ENCODE measurements around the gene ATP6V1B1.

The ATP6V1B1 gene

GRCh38 chr2:70981421-70981820 lies 45.7 kb downstream of the ATP6V1B1 start:
- Histone ChIP-seq H3K27me3 (ENCODE audit: low read depth, low read length) (no peaks in the 10 kb centered on the region), H3K4me1 (ENCODE audit: control insufficient read depth in 1 of 2, insufficient read depth in 2 of 2, low read length in 2 of 2) (peaks cover 0 to 9% of the 10 kb centered on the region in 2 donors), H3K4me3 (ENCODE audit: low read depth in 1 of 2, low read length in 2 of 2) (no peak overlapping the region), H3K36me3 (ENCODE audit: control insufficient read depth in 1 of 2, insufficient read depth in 2 of 2, low read length in 2 of 2) (peaks cover 2 to 8% of the 10 kb centered on the region in 2 donors), H3K9me3 (ENCODE audit: control insufficient read depth in 1 of 2, low read length in 2 of 2) (no peaks in the 10 kb centered on the region), H3K27ac (ENCODE audit: low read length) (no peak overlapping the region)

- Histone ChIP-seq H3K4me1 (ENCODE audit: control insufficient read depth in 1 of 2, insufficient read depth in 2 of 2, low read length in 2 of 2) (peaks cover 0 to 9% of the 10 kb centered on the region in 2 donors), H3K27me3 (ENCODE audit: low read depth, low read length) (no peaks in the 10 kb centered on the region), H3K27ac (ENCODE audit: low read length) (no peak overlapping the region), H3K4me3 (ENCODE audit: low read depth in 1 of 2, low read length in 2 of 2) (no peak overlapping the region), H3K36me3 (ENCODE audit: control insufficient read depth in 1 of 2, insufficient read depth in 2 of 2, low read length in 2 of 2) (peaks cover 10 to 15% of the 10 kb centered on the region in 2 donors), H3K9me3 (ENCODE audit: control insufficient read depth in 1 of 2, low read length in 2 of 2) (no peaks in the 10 kb centered on the region)
Measured at GRCh38 chr2:70981866-70982810, 46.4 kb downstream of the ATP6V1B1 start.

GRCh38 chr2:70982971-70983370 lies 47.3 kb downstream of the ATP6V1B1 start:
- peaks cover 13 to 23% of the 10 kb centered on the region in 2 donors for H3K36me3 ChIP-seq (ENCODE audit: control insufficient read depth in 1 of 2, insufficient read depth in 2 of 2, low read length in 2 of 2)
- peaks cover 0 to 4% of the 10 kb centered on the region in 2 donors for H3K4me1 ChIP-seq (ENCODE audit: control insufficient read depth in 1 of 2, insufficient read depth in 2 of 2, low read length in 2 of 2)
- H3K4me3 ChIP-seq (ENCODE audit: low read depth in 1 of 2, low read length in 2 of 2): no peak overlapping the region
- H3K27ac ChIP-seq (ENCODE audit: low read length): no peak overlapping the region
- no peaks in the 10 kb centered on the region for H3K9me3 ChIP-seq (ENCODE audit: control insufficient read depth in 1 of 2, low read length in 2 of 2)
- no peaks in the 10 kb centered on the region for H3K27me3 ChIP-seq (ENCODE audit: low read depth, low read length)

- Histone ChIP-seq H3K36me3 (ENCODE audit: control insufficient read depth in 1 of 2, insufficient read depth in 2 of 2, low read length in 2 of 2) (peaks cover 20 to 30% of the 10 kb centered on the region in 2 donors), H3K9me3 (ENCODE audit: control insufficient read depth in 1 of 2, low read length in 2 of 2) (no peaks in the 10 kb centered on the region), H3K4me3 (ENCODE audit: low read depth in 1 of 2, low read length in 2 of 2) (no peak overlapping the region), H3K27me3 (ENCODE audit: low read depth, low read length) (no peaks in the 10 kb centered on the region), H3K4me1 (ENCODE audit: control insufficient read depth in 1 of 2, insufficient read depth in 2 of 2, low read length in 2 of 2) (no peaks in the 10 kb centered on the region), H3K27ac (ENCODE audit: low read length) (no peak overlapping the region)
Measured at GRCh38 chr2:70983506-70984227, 48.0 kb downstream of the ATP6V1B1 start.

- Histone ChIP-seq H3K27ac (ENCODE audit: low read length) (no peak overlapping the region), H3K9me3 (ENCODE audit: control insufficient read depth in 1 of 2, low read length in 2 of 2) (no peaks in the 10 kb centered on the region), H3K4me3 (ENCODE audit: low read depth in 1 of 2, low read length in 2 of 2) (no peak overlapping the region), H3K36me3 (ENCODE audit: control insufficient read depth in 1 of 2, insufficient read depth in 2 of 2, low read length in 2 of 2) (peaks cover 25 to 35% of the 10 kb centered on the region in 2 donors), H3K27me3 (ENCODE audit: low read depth, low read length) (no peaks in the 10 kb centered on the region), H3K4me1 (ENCODE audit: control insufficient read depth in 1 of 2, insufficient read depth in 2 of 2, low read length in 2 of 2) (no peaks in the 10 kb centered on the region)
Measured at GRCh38 chr2:70984228-70984575, 48.5 kb downstream of the ATP6V1B1 start.

GRCh38 chr2:70984576-70985282 lies 49.0 kb downstream of the ATP6V1B1 start:
- H3K4me1 ChIP-seq (ENCODE audit: control insufficient read depth in 1 of 2, insufficient read depth in 2 of 2, low read length in 2 of 2): no peaks in the 10 kb centered on the region
- H3K27me3 ChIP-seq (ENCODE audit: low read depth, low read length): no peaks in the 10 kb centered on the region
- no peaks in the 10 kb centered on the region for H3K9me3 ChIP-seq (ENCODE audit: control insufficient read depth in 1 of 2, low read length in 2 of 2)
- no peak overlapping the region for H3K4me3 ChIP-seq (ENCODE audit: low read depth in 1 of 2, low read length in 2 of 2)
- H3K27ac ChIP-seq (ENCODE audit: low read length): no peak overlapping the region
- H3K36me3 ChIP-seq (ENCODE audit: control insufficient read depth in 1 of 2, insufficient read depth in 2 of 2, low read length in 2 of 2): peaks cover 31 to 40% of the 10 kb centered on the region in 2 donors

- Histone ChIP-seq H3K4me1 (ENCODE audit: control insufficient read depth in 1 of 2, insufficient read depth in 2 of 2, low read length in 2 of 2) (no peaks in the 10 kb centered on the region), H3K9me3 (ENCODE audit: control insufficient read depth in 1 of 2, low read length in 2 of 2) (no peaks in the 10 kb centered on the region), H3K27me3 (ENCODE audit: low read depth, low read length) (no peaks in the 10 kb centered on the region), H3K4me3 (ENCODE audit: low read depth in 1 of 2, low read length in 2 of 2) (no peak overlapping the region), H3K27ac (ENCODE audit: low read length) (no peak overlapping the region), H3K36me3 (ENCODE audit: control insufficient read depth in 1 of 2, insufficient read depth in 2 of 2, low read length in 2 of 2) (peaks cover 34 to 46% of the 10 kb centered on the region in 2 donors)
Measured at GRCh38 chr2:70985283-70985688, 49.6 kb downstream of the ATP6V1B1 start.

GRCh38 chr2:70985956-70986355 lies 50.3 kb downstream of the ATP6V1B1 start:
- Histone ChIP-seq H3K9me3 (ENCODE audit: control insufficient read depth in 1 of 2, low read length in 2 of 2) (no peaks in the 10 kb centered on the region), H3K27me3 (ENCODE audit: low read depth, low read length) (no peaks in the 10 kb centered on the region), H3K4me1 (ENCODE audit: control insufficient read depth in 1 of 2, insufficient read depth in 2 of 2, low read length in 2 of 2) (no peaks in the 10 kb centered on the region), H3K4me3 (ENCODE audit: low read depth in 1 of 2, low read length in 2 of 2) (no peak overlapping the region), H3K27ac (ENCODE audit: low read length) (no peak overlapping the region), H3K36me3 (ENCODE audit: control insufficient read depth in 1 of 2, insufficient read depth in 2 of 2, low read length in 2 of 2) (peaks cover 40 to 52% of the 10 kb centered on the region in 2 donors)

GRCh38 chr2:70986499-70987189 lies 50.9 kb downstream of the ATP6V1B1 start:
- H3K27ac ChIP-seq (ENCODE audit: low read length): no peak overlapping the region
- peaks cover 47 to 59% of the 10 kb centered on the region in 2 donors for H3K36me3 ChIP-seq (ENCODE audit: control insufficient read depth in 1 of 2, insufficient read depth in 2 of 2, low read length in 2 of 2)
- no peaks in the 10 kb centered on the region for H3K27me3 ChIP-seq (ENCODE audit: low read depth, low read length)
- no peak overlapping the region for H3K4me3 ChIP-seq (ENCODE audit: low read depth in 1 of 2, low read length in 2 of 2)
- H3K4me1 ChIP-seq (ENCODE audit: control insufficient read depth in 1 of 2, insufficient read depth in 2 of 2, low read length in 2 of 2): no peaks in the 10 kb centered on the region
- H3K9me3 ChIP-seq (ENCODE audit: control insufficient read depth in 1 of 2, low read length in 2 of 2): no peaks in the 10 kb centered on the region

GRCh38 chr2:70987386-70987785 lies 51.7 kb downstream of the ATP6V1B1 start:
- H3K27ac ChIP-seq (ENCODE audit: low read length): no peak overlapping the region

More at GRCh38 chr2:70987386-70987785, 51.7 kb downstream of the ATP6V1B1 start:
- Histone ChIP-seq H3K9me3 (ENCODE audit: control insufficient read depth in 1 of 2, low read length in 2 of 2) (no peaks in the 10 kb centered on the region), H3K36me3 (ENCODE audit: control insufficient read depth in 1 of 2, insufficient read depth in 2 of 2, low read length in 2 of 2) (peaks cover 49 to 62% of the 10 kb centered on the region in 2 donors), H3K4me3 (ENCODE audit: low read depth in 1 of 2, low read length in 2 of 2) (no peak overlapping the region), H3K27me3 (ENCODE audit: low read depth, low read length) (no peaks in the 10 kb centered on the region), H3K4me1 (ENCODE audit: control insufficient read depth in 1 of 2, insufficient read depth in 2 of 2, low read length in 2 of 2) (no peaks in the 10 kb centered on the region)

All from muscle layer of duodenum (tissue), 2 donors.